SU-DHL-6 (cell line): ENCODE results near the gene FOXO3B.
"Not testable (repeated sequence)": the region's sequence is repeated elsewhere in the genome, so short reads cannot be mapped to it uniquely, and the experiment has no call there.

ENCODE experiments used
- H2AFZ ChIP-seq: fragments of 200-600 bp; sonication (generic); 2 replicates; pipeline ENCODE4 v1.6.1; 2014; ENCODE audit warnings: low read depth, mild to moderate bottlenecking, moderate library complexity, mixed read lengths, antibody characterized with exemption, low read length; ENCODE audit not compliant: severe bottlenecking
- H3F3A ChIP-seq: fragments of 200-600 bp; shearing (Covaris generic); 2 replicates; pipeline ENCODE4 v1.6.0; 2016; ENCODE audit warnings: antibody characterized with exemption, mild to moderate bottlenecking; ENCODE audit not compliant: insufficient read depth
- H3K27ac ChIP-seq: fragments of 200-600 bp; sonication (generic); 2 replicates; pipeline ENCODE4 v1.5.1; 2016; ENCODE audit warnings: low read depth, mild to moderate bottlenecking, low read length, moderate library complexity, mixed read lengths
- H3K27me3 ChIP-seq: fragments of 200-600 bp; sonication (generic), shearing (Covaris generic); 2 replicates; pipeline ENCODE4 v1.6.0; 2014; ENCODE audit warnings: mild to moderate bottlenecking, low read length
- H3K36me3 ChIP-seq: fragments of 200-600 bp; sonication (generic); 2 replicates; pipeline ENCODE4 v1.6.1; 2014; ENCODE audit warnings: mild to moderate bottlenecking, low read length, mixed read lengths
- H3K4me2 ChIP-seq: fragments of 300-600, 200-600 bp; shearing (Covaris generic), sonication (generic); 2 replicates; pipeline ENCODE4 v1.6.0; 2014; ENCODE audit warnings: low read length, low read depth, mild to moderate bottlenecking; ENCODE audit not compliant: poor library complexity, severe bottlenecking
- H3K4me3 ChIP-seq: fragments of 200-600 bp; sonication (generic); 2 replicates; pipeline ENCODE4 v1.5.1; 2014; ENCODE audit warnings: antibody characterized with exemption, low read length, mild to moderate bottlenecking, mixed read lengths; ENCODE audit not compliant: insufficient read depth, poor library complexity, severe bottlenecking
- H3K79me2 ChIP-seq: fragments of 200-600 bp; sonication (generic); 2 replicates; pipeline ENCODE4 v1.6.1; 2014; ENCODE audit warnings: mild to moderate bottlenecking, low read length, moderate library complexity; ENCODE audit not compliant: insufficient read depth
- H3K9ac ChIP-seq: fragments of 200-600 bp; sonication (generic); 2 replicates; pipeline ENCODE4 v1.7.0; 2014; ENCODE audit warnings: mild to moderate bottlenecking, low read length
- H3K9me2 ChIP-seq: fragments of 200-600 bp; sonication (generic); replicated peaks from 2 replicates; pipeline ENCODE4 v1.6.1; 2014; ENCODE audit warnings: low read length; ENCODE audit not compliant: insufficient read depth
- H3K9me3 ChIP-seq: fragments of 200-600 bp; sonication (generic); 2 replicates; pipeline ENCODE4 v1.6.1; 2014; ENCODE audit warnings: low read length, mixed read lengths; ENCODE audit not compliant: insufficient read depth
- H4K20me1 ChIP-seq: fragments of 200-600 bp; sonication (generic); 2 replicates; pipeline ENCODE4 v1.6.1; 2014; ENCODE audit warnings: low read depth, mild to moderate bottlenecking, antibody characterized with exemption, low read length, moderate library complexity, mixed read lengths

Gene FOXO3B

GRCh38 chr17:18708215-18708614 lies 26.1 kb upstream of the FOXO3B start:
- H3K27ac ChIP-seq, H3K36me3 ChIP-seq, H3F3A ChIP-seq, H3K79me2 ChIP-seq, H3K4me2 ChIP-seq, H3K9me2 ChIP-seq, H3K9ac ChIP-seq, H3K9me3 ChIP-seq, H3K27me3 ChIP-seq, H2AFZ ChIP-seq, H4K20me1 ChIP-seq, H3K4me3 ChIP-seq: not testable (repeated sequence)

DNA sequence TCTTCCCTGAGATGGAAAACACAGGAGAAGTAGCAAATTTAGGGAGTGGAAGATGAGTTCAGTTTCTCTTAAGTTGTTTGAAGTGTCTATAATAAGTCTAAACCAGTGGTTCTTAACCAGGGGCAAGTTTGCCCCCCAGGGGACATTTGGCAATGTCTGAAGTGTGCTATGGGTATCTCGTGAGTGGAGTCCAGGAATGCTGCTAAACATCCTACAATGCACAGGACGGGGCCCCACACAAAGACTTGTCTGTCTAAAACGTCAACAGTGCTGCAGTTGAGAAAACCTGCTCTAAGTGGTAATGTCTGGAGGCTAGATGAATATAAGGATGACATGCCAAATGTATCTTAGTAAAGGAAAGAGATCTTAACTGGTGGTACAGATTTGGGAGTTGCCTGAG lies 23.8 kb upstream of the FOXO3B start:
- not testable (repeated sequence) for H3K9ac ChIP-seq, H3K4me2 ChIP-seq, H3K9me3 ChIP-seq, H3K27me3 ChIP-seq, H3F3A ChIP-seq, H3K27ac ChIP-seq, H4K20me1 ChIP-seq, H3K79me2 ChIP-seq, H3K36me3 ChIP-seq, H3K4me3 ChIP-seq, H3K9me2 ChIP-seq, H2AFZ ChIP-seq

DNA sequence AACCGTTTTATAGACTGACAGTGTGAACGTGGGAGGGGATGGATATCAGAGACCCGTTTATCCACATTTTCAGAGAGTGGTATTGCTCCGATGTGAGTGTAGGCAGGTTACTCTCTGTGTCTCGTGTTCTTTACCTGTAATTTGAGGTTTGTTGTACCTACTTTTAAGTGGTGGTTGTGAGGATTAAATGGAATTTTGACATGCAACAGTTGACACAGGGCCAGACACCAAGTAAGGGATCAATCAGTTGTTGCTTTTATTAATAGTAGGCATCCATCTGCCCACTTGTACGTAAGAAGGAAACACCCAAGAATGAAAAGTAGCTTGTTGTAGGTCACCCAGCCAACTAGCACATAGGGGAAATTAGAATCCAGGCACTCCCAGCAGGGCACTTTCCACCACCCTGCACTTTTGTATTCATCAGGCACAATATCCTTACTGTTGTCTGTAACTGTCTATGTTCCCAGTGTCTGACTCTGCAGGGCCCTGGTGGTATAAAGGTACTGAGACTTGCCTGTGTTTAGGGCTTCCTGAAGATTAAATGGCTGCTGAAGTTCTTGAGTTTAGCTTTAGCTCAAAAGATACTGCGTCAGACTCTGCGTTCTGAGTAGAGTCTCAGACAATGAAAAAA lies 16.5 kb upstream of the FOXO3B start:
- not testable (repeated sequence) for H3K79me2 ChIP-seq, H3K9me2 ChIP-seq, H3K9me3 ChIP-seq, H3K27ac ChIP-seq, H4K20me1 ChIP-seq, H3K27me3 ChIP-seq, H3F3A ChIP-seq, H3K36me3 ChIP-seq
- H3K9ac ChIP-seq = peak overlapping the region; percentile 70
- peak overlapping the region; percentile 69 for H3K4me2 ChIP-seq
- peak overlapping the region; percentile 97 for H2AFZ ChIP-seq
- peak overlapping the region; percentile 63 for H3K4me3 ChIP-seq

- not testable (repeated sequence) for H3F3A ChIP-seq, H3K27me3 ChIP-seq, H3K4me3 ChIP-seq, H3K9ac ChIP-seq, H3K9me3 ChIP-seq, H3K36me3 ChIP-seq, H3K79me2 ChIP-seq, H3K27ac ChIP-seq, H2AFZ ChIP-seq, H3K9me2 ChIP-seq, H4K20me1 ChIP-seq, H3K4me2 ChIP-seq
Measured at GRCh38 chr17:18695143-18695542, 13.0 kb upstream of the FOXO3B start.

DNA sequence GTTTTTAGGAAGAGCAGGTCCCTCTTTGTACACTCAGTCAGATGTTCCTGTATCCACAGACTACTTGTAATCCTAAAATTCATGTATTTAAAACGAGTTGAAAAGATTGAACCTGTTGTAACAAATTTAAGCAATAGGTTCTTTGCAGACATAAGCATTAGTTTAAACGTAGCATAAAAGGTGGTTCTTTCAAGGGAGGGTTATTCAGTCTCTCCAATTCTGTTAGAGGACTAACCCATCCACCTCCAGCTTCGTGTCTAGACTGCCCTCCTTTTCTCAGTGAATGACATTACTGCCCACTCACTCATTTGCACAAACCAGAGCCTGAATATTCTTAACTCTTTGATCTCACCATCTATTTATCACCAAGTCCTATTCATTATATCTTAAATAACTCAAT lies 554 bp upstream of the FOXO3B start:
- not testable (repeated sequence) for H3F3A ChIP-seq, H3K79me2 ChIP-seq, H4K20me1 ChIP-seq, H3K9me3 ChIP-seq, H2AFZ ChIP-seq, H3K4me3 ChIP-seq, H3K27ac ChIP-seq, H3K9me2 ChIP-seq, H3K27me3 ChIP-seq, H3K36me3 ChIP-seq
- Histone ChIP-seq H3K4me2 (peak overlapping the region; percentile 44), H3K9ac (peak overlapping the region; percentile 65)

GRCh38 chr17:18677381-18677780 lies 4.7 kb downstream of the FOXO3B start:
- not testable (repeated sequence) for H3K79me2 ChIP-seq, H3K4me3 ChIP-seq, H3K4me2 ChIP-seq, H3K27me3 ChIP-seq, H2AFZ ChIP-seq, H3K27ac ChIP-seq, H3F3A ChIP-seq, H3K9ac ChIP-seq, H3K9me3 ChIP-seq, H3K9me2 ChIP-seq, H3K36me3 ChIP-seq, H4K20me1 ChIP-seq

DNA sequence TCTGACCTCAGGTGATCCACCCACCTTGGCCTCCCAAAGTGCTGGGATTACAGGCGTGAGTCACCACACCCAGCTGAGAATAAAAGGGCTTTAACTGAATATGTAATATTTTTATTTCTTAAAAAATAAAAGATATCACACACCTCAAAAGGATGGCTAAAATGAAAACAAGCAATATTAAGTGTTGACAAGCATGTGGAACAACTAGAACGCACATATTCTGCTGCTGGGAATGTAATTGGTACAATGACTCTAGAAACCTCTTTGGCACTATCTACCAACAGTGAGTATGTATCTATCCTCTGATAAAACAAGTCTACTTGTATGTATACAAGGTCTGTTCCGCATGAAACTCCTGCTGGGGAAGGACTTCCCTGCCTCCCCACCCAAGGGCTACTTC lies 5.2 kb downstream of the FOXO3B start:
- H3K9ac ChIP-seq, H2AFZ ChIP-seq, H3F3A ChIP-seq, H3K79me2 ChIP-seq, H3K27ac ChIP-seq, H3K4me2 ChIP-seq, H3K4me3 ChIP-seq, H3K9me2 ChIP-seq, H3K9me3 ChIP-seq, H3K36me3 ChIP-seq, H4K20me1 ChIP-seq, H3K27me3 ChIP-seq: not testable (repeated sequence)

DNA sequence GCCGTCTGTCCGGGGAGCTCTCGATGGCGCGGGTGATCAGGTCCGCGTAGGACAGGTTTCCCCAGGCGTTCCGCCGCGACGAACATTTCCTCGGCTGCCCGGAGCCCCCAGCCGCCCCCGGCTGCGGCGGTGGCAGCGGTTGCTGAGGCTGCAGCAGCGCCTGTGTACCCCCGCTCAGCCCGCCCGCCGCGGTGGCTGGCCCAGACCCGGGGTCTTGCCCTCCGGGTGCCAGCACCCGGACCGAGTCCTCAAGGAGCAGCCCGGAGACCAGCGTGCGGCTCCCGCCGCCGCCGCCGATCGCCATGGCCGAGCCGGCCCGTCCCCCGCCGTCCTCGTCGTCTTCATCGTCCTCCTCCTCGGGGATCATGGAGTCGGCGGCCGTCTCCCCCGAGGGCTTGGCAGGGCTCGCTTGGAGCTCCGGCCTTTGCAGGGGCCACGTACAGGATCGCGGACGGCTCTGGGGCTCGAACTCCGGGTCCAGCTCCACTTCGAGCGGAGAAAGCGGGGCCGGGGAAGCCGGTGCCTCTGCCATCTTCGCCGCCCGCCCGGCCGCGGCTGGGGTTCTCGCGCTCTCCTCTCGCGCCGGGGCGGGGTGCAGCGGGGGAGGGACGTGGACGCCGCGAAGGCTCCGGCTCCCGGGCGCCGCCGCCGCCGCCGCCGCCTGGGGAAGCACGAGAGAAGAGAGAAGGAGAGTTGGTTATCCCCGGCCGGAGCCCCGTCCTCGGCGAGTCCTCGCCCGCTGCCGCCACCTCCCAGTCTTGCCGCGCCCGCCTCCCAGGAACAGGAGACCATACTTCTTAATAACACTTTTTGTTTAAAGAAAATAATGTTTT lies 9.5 kb downstream of the FOXO3B start:
- not testable (repeated sequence) for H3K79me2 ChIP-seq, H2AFZ ChIP-seq, H3K27me3 ChIP-seq, H3F3A ChIP-seq, H3K9me3 ChIP-seq, H3K4me2 ChIP-seq, H3K9me2 ChIP-seq, H4K20me1 ChIP-seq, H3K27ac ChIP-seq, H3K4me3 ChIP-seq, H3K36me3 ChIP-seq, H3K9ac ChIP-seq
